PFSK-1 (cell line): ENCODE measurements around the gene ZDHHC14.

Experiments
- POLR2AphosphoS5 ChIP-seq: IDR thresholded peaks from 2 replicates; pipeline ENCODE4 v1.6.1; 2012; ENCODE audit warnings: low read depth, mild to moderate bottlenecking, control low read depth, low read length, moderate library complexity
- SIN3A ChIP-seq: IDR thresholded peaks from 2 replicates; pipeline ENCODE4 v1.6.1; 2012; ENCODE audit warnings: mild to moderate bottlenecking, low read length, moderate library complexity, borderline replicate concordance; ENCODE audit not compliant: insufficient read depth

DNA sequence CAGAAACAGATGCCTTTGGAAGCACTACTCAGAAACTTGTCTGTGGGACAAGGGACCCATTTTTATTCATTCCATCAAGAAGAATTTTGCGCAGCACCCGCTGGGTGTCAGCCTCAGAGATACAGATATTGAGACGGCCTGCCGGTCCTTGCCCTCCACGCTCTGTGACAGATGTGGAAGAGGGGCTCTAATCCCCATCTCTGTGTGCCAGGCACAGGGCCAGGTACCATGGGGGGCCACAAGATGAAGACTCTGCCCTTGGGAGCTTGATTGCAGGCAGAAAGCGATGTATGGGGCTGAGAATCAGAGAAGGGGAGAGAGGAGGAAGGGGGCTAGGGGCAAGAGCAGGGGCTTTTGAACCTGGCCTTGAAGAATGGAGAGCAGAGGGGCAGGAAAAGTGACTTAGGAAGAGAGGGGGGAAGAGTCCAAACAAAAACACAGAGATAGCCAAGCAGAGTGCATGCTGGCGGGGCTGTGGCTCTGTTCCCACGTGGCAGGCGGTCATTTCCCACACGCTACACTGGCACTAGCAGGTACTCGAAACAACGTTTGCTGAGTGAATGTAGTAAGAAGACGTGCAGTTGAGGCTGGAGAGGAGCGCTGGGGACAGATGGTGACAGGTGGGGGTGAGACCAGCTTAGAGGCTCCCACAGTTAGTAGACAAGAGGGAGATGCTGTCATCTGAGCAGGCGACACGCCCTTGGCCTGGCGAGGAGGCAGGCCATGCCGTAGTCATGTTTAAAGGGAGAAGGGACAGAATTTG is 271.8 kb downstream of the ZDHHC14 start:
- TF ChIP-seq SIN3A (no peak), POLR2AphosphoS5 (no peak)
